Ovary (tissue), 9 donors: ENCODE results near the gene CELF4. TPM values are rescaled to one million over a fixed set of nuclear protein-coding genes. Genes with fewer than 3 reads are reported as not detected.

Experiments
- DNase-seq, 5 donors: peaks; one replicate each; pipeline ENCODE4 v3.0.0-alpha.2; 2019 to 2020
- H3K27ac ChIP-seq, 2 donors: fragments of 200-600 bp; one replicate each; pipeline versions ENCODE4 v1.5.1 to v1.8.0; 2019 to 2022
- H3K27me3 ChIP-seq: fragments of 200-600 bp; one replicate; pipeline ENCODE4 v1.8.0; 2022
- H3K36me3 ChIP-seq: fragments of 200-600 bp; sonication (generic); one replicate; pipeline ENCODE4 v1.5.1; 2019
- H3K4me1 ChIP-seq: one replicate; pipeline ENCODE4 v1.8.1; 2013; ENCODE audit warnings: mild to moderate bottlenecking, moderate library complexity; ENCODE audit not compliant: insufficient read depth
- H3K4me3 ChIP-seq: fragments of 200-600 bp; sonication (generic); one replicate; pipeline ENCODE4 v1.5.1; 2017
- H3K9me3 ChIP-seq, 2 donors: fragments of 200-600 bp in 1 of 2; sonication (generic) in 1 of 2; one replicate each; pipeline versions ENCODE4 v1.5.1 to v1.8.1; 2013 to 2019; ENCODE audit warnings: mild to moderate bottlenecking in 1 of 2, moderate library complexity in 1 of 2
- CTCF ChIP-seq, 3 donors: fragments of 450-650 bp in 2 of 3; fragments of 200-600 bp in 1 of 3; IDR thresholded peaks; one replicate each; pipeline versions ENCODE4 v1.5.1 to v1.8.0; 2016 to 2022; ENCODE audit warnings: antibody characterized with exemption in 3 of 3, mild to moderate bottlenecking in 1 of 3
- EP300 ChIP-seq: sonication (generic); formaldehyde crosslinking; IDR thresholded peaks from one replicate; pipeline ENCODE4 v1.6.1; 2017; ENCODE audit warnings: antibody characterized with exemption
- POLR2A ChIP-seq: fragments of 450-650 bp; IDR thresholded peaks from one replicate; pipeline ENCODE4 v1.6.1; 2017; ENCODE audit warnings: antibody characterized with exemption, mild to moderate bottlenecking, moderate library complexity
- WGBS, 3 donors: extraction: QIAGEN DNeasy Blood & Tissue Kit in 1 of 3; methylation state at CpG; one replicate each; pipeline versions ENCODE4 v1.1.5 to v1.1.7; 2013 to 2017; 5-methylcytosine and 5-hydroxymethylcytosine counted together
- intact Hi-C, 4 donors: fragments of 100-400 bp; cut with DNase I; formaldehyde crosslinking; loops; one replicate each; pipeline versions ENCODE4 v1.11.0 to v1.15.1; 2022 to 2023
- polyA plus RNA-seq, 2 donors: library from polyadenylated mRNA; stranded (reverse); fragments of 200-250 nt in 1 of 2; fragments of 350-450 nt in 1 of 2; fragmentation: Illumina TruSeq in 1 of 2; extraction: RNeasy Lipid Tissue Mini Kit (QIAGEN cat#74804) in 1 of 2; gene quantifications; one replicate each; pipeline ENCODE4 v1.2.3, GENCODE V29; 2013 to 2014
- total RNA-seq, 7 donors: library from RNA; depleted of rRNA in 2 of 7; stranded (reverse); fragments of >200 nt in 2 of 7; fragmentation: NEBNext Ultra II Directional in 3 of 7; extraction: Animal tissue kit (Norgen Biotek cat#: 25700) in 3 of 7; gene quantifications; one replicate each; pipeline versions ENCODE4 v1.1.0 to v1.2.4, GENCODE V29; 2016 to 2023
- donor health status: DM: no; HTN: no; CAD: no; lungs with moderate emphysema.
- donor health status: DM: no; HTN: no; CAD: no.
- donor health status: Bipolar disorder and iron deficiency.
- donor health status: DM: yes; HTN: yes; CAD: no.
- donor health status: DM: no; HTN: no; CAD: no.
- donor health status: DM: yes; HTN: yes; CAD: no.

The CELF4 gene
- total and polyA plus RNA-seq, 9 donors: 0.15 to 1.6 (median 1.1) TPM; not detected in 1

- no peak overlapping the region for H3K27ac ChIP-seq
- WGBS, 3 donors: 66 to 70% (median 67%) methylated on average over 3 of the region's 3 CpGs
- H3K27me3 ChIP-seq: no peaks in the 10 kb centered on the region
- intact Hi-C loops: no loop called here
- no peaks in the 10 kb centered on the region for H3K36me3 ChIP-seq
- H3K4me1 ChIP-seq: no peaks in the 10 kb centered on the region
- H3K4me3 ChIP-seq: no peak overlapping the region
- no peak for TF ChIP-seq POLR2A
- no peak for TF ChIP-seq EP300
- no peak for TF ChIP-seq CTCF (IDR thresholded peaks at IDR 0.05)
- DNase-seq: no peak
- H3K9me3 ChIP-seq: no peaks in the 10 kb centered on the region
Measured at GRCh38 chr18:37251679-37252078, 313.9 kb downstream of the CELF4 start.

GRCh38 chr18:37249895-37250618 is 315.5 kb downstream of the CELF4 start:
- H3K27me3 ChIP-seq: no peaks in the 10 kb centered on the region
- no peak for DNase-seq
- WGBS, 3 donors: 83 to 89% (median 87%) methylated on average over 6 of the region's 6 CpGs

GRCh38 chr18:37249171-37249886 is 316.3 kb downstream of the CELF4 start:
- H3K27ac ChIP-seq: no peak overlapping the region
- H3K9me3 ChIP-seq: no peaks in the 10 kb centered on the region
- WGBS, 3 donors: 75 to 89% (median 80%) methylated on average over 11 of the region's 11 CpGs
- TF ChIP-seq POLR2A: no peak
- no peak for TF ChIP-seq EP300
- no peak for TF ChIP-seq CTCF (IDR thresholded peaks at IDR 0.05)
- H3K36me3 ChIP-seq: no peaks in the 10 kb centered on the region
- intact Hi-C loops: no loop called here
- H3K27me3 ChIP-seq: no peaks in the 10 kb centered on the region
- no peaks in the 10 kb centered on the region for H3K4me1 ChIP-seq
- no peak for DNase-seq
- no peak overlapping the region for H3K4me3 ChIP-seq

More at GRCh38 chr18:37249895-37250618, 315.5 kb downstream of the CELF4 start:
- TF ChIP-seq CTCF (IDR thresholded peaks at IDR 0.05) (no peak), POLR2A (no peak), EP300 (no peak)
- intact Hi-C loops: no loop called here
- H3K4me3 ChIP-seq: no peak overlapping the region
- no peaks in the 10 kb centered on the region for H3K4me1 ChIP-seq
- no peaks in the 10 kb centered on the region for H3K9me3 ChIP-seq
- no peaks in the 10 kb centered on the region for H3K36me3 ChIP-seq
- H3K27ac ChIP-seq: no peak overlapping the region

- TF ChIP-seq EP300 (no peak), POLR2A (no peak), CTCF (IDR thresholded peaks at IDR 0.05) (no peak)
- 92 to 96% (median 92%) methylated on average over 5 of the region's 5 CpGs for WGBS, 3 donors
- Histone ChIP-seq H3K9me3 (no peaks in the 10 kb centered on the region), H3K27ac (no peak overlapping the region), H3K4me1 (peaks cover 3% of the 10 kb centered on the region), H3K36me3 (no peaks in the 10 kb centered on the region), H3K4me3 (no peak overlapping the region), H3K27me3 (no peaks in the 10 kb centered on the region)
- no peak for DNase-seq
- intact Hi-C loops: no loop called here
Measured at GRCh38 chr18:37248281-37248680, 317.3 kb downstream of the CELF4 start.
